Thoracic aorta (tissue), 2 donors: Measurements from ENCODE around the gene OBSCN. TPM values are rescaled to one million over a fixed set of nuclear protein-coding genes. Genes with fewer than 3 reads are reported as not detected.

Experiments
- ATAC-seq: fragments of 150-250 bp; one replicate; pipeline ENCODE4 v1.8.0; 2017; ENCODE audit warnings: low read depth; ENCODE audit not compliant: insufficient number of reproducible peaks, low FRiP score
- DNase-seq: peaks from one replicate; pipeline ENCODE4 v3.0.0-alpha.2; 2020; ENCODE audit warnings: low spot score
- H3K27ac ChIP-seq, 2 donors: fragments of 200-600 bp; sonication (generic); 1 replicate in 1 of 2; 2 replicates in 1 of 2; pipeline ENCODE4 v1.5.1; 2016; ENCODE audit warnings: mild to moderate bottlenecking in 2 of 2, moderate library complexity in 2 of 2
- H3K27me3 ChIP-seq: fragments of 200-600 bp; sonication (generic); replicated peaks from 2 replicates; pipeline ENCODE4 v1.6.0; 2016; ENCODE audit warnings: mild to moderate bottlenecking; ENCODE audit not compliant: insufficient read depth
- H3K36me3 ChIP-seq: fragments of 200-600 bp; sonication (generic); one replicate; pipeline ENCODE4 v1.5.1; 2016
- H3K4me1 ChIP-seq, 2 donors: fragments of 200-600 bp; sonication (generic); 1 replicate in 1 of 2; 2 replicates in 1 of 2; pipeline versions ENCODE4 v1.5.1 to v1.6.0; 2016; ENCODE audit warnings: low read depth in 2 of 2, mild to moderate bottlenecking in 1 of 2; ENCODE audit not compliant: control insufficient read depth in 1 of 2
- H3K4me3 ChIP-seq: fragments of 200-600 bp; sonication (generic); 2 replicates; pipeline ENCODE4 v1.5.1; 2016; ENCODE audit warnings: mild to moderate bottlenecking
- H3K9me3 ChIP-seq: fragments of 200-600 bp; sonication (generic); 2 replicates; pipeline ENCODE4 v1.5.1; 2016
- CTCF ChIP-seq: fragments of 200-600 bp; sonication (generic); IDR thresholded peaks from one replicate; pipeline ENCODE4 v1.5.1; 2019; ENCODE audit warnings: antibody characterized with exemption
- total RNA-seq, 2 donors: library from RNA; depleted of rRNA; stranded (reverse); fragments of >200 nt; gene quantifications; one replicate each; pipeline versions ENCODE4 v1.1.0 to v1.2.3, GENCODE V29; 2016

Gene OBSCN
- total RNA-seq, 2 donors from 2014 or later = 22.3 to 40.2 TPM

DNA sequence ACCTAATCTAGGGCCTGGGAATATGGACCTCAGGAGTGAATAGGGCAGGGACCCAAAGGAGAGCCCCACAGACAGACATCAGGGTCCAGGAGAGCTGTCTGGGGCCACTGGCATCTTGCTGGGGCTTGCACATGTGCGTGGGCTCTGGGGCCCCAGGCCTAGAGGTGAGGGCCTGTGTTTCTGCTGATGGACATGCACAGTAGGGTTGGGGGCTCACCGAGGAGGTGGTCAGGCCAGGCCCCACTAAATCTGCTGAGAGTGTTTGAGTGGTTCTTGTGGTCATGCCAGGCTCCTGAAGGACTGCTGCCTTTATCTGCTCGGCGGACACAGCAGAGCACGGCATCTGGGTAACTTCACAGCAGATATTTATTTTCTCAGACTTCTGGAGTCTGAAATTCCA is 87.4 kb downstream of the OBSCN start:
- no peaks in the 10 kb centered on the region for H3K4me1 ChIP-seq
- H3K27me3 ChIP-seq = no peaks in the 10 kb centered on the region
- DNase-seq = no peak
- no peaks in the 10 kb centered on the region for H3K9me3 ChIP-seq
- no peak overlapping the region for H3K27ac ChIP-seq
- no peak overlapping the region for H3K4me3 ChIP-seq
- TF ChIP-seq CTCF = no peak
- no peaks in the 10 kb centered on the region for H3K36me3 ChIP-seq
- no peak for ATAC-seq

GRCh38 chr1:228295981-228296380 is 88.1 kb downstream of the OBSCN start:
- no peak overlapping the region for H3K4me3 ChIP-seq
- TF ChIP-seq CTCF = no peak
- no peaks in the 10 kb centered on the region for H3K9me3 ChIP-seq
- H3K4me1 ChIP-seq = no peaks in the 10 kb centered on the region
- no peaks in the 10 kb centered on the region for H3K36me3 ChIP-seq
- DNase-seq (no peak), ATAC-seq (no peak)
- H3K27ac ChIP-seq = no peak overlapping the region
- no peaks in the 10 kb centered on the region for H3K27me3 ChIP-seq

- DNase-seq (no peak), ATAC-seq (no peak)
- TF ChIP-seq CTCF = no peak
- Histone ChIP-seq H3K4me1 (no peaks in the 10 kb centered on the region), H3K27me3 (no peaks in the 10 kb centered on the region), H3K27ac (no peak overlapping the region), H3K9me3 (peaks cover 6% of the 10 kb centered on the region), H3K4me3 (no peak overlapping the region), H3K36me3 (no peaks in the 10 kb centered on the region)
These were observed 89.4 kb downstream of the OBSCN start for GRCh38 chr1:228297242-228297641.

GRCh38 chr1:228297822-228298221 is 90.0 kb downstream of the OBSCN start:
- no peak overlapping the region for H3K4me3 ChIP-seq
- no peak for TF ChIP-seq CTCF
- ATAC-seq (no peak), DNase-seq (no peak)
- H3K4me1 ChIP-seq = no peaks in the 10 kb centered on the region
- H3K27me3 ChIP-seq = no peaks in the 10 kb centered on the region
- H3K9me3 ChIP-seq = peaks cover 12% of the 10 kb centered on the region
- H3K36me3 ChIP-seq = no peaks in the 10 kb centered on the region
- no peak overlapping the region for H3K27ac ChIP-seq

DNA sequence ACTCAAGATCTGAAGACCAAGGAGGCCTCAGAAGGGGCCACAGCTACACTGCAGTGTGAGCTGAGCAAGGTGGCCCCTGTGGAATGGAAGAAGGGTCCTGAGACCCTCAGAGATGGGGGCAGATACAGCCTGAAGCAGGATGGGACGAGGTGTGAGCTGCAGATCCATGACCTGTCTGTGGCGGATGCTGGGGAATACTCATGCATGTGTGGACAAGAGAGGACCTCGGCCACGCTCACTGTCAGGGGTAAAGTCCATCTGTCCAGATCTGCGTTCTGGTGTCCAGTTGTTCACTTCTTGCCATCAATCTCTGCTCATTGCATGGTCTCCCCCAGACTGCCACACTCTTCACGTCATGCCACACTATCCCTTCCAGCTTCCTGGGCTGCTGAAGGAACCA is 90.6 kb downstream of the OBSCN start:
- H3K27ac ChIP-seq = no peak overlapping the region
- ATAC-seq (no peak), DNase-seq (no peak)
- no peaks in the 10 kb centered on the region for H3K36me3 ChIP-seq
- H3K4me3 ChIP-seq = no peak overlapping the region
- no peaks in the 10 kb centered on the region for H3K27me3 ChIP-seq
- no peaks in the 10 kb centered on the region for H3K4me1 ChIP-seq
- H3K9me3 ChIP-seq = peaks cover 17% of the 10 kb centered on the region
- TF ChIP-seq CTCF = no peak
